Activated CD4-positive, CD25-positive, alpha-beta regulatory T cell treated with anti-CD3 and anti-CD28 coated beads, Interleukin-2, amount 50 U/mL, for 24 hours (primary cell): ENCODE data around the gene SAMD4A.

ENCODE experiments used
- ATAC-seq, 2 donors: fragments of 150-1000 bp; cut with Tn5 transposase; one replicate each; pipeline ENCODE4 v1.10.0; 2021; ENCODE audit warnings: mild to moderate bottlenecking in 1 of 2, moderate library complexity in 1 of 2

SAMD4A gene

DNA sequence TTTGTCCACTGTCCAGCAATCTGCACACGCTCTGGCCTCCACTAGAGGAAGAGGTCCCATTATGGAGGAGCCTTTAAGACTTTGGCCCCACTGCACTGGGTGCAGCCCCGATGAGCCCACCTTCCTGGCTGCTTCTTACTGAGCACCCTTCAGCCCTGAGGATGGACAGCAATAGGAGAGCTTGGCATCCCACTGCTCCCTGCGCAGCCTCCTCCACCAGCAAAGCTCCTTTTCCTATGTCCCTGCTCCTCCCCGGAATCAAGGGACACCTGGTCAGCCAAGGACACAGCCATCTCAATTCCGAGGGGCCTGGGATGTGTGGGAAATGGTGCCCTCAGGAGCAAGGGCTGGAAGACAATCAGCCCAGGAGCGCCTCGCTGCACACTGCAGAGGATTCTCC lies 241.0 kb downstream of the SAMD4A start:
- no peak for ATAC-seq

DNA sequence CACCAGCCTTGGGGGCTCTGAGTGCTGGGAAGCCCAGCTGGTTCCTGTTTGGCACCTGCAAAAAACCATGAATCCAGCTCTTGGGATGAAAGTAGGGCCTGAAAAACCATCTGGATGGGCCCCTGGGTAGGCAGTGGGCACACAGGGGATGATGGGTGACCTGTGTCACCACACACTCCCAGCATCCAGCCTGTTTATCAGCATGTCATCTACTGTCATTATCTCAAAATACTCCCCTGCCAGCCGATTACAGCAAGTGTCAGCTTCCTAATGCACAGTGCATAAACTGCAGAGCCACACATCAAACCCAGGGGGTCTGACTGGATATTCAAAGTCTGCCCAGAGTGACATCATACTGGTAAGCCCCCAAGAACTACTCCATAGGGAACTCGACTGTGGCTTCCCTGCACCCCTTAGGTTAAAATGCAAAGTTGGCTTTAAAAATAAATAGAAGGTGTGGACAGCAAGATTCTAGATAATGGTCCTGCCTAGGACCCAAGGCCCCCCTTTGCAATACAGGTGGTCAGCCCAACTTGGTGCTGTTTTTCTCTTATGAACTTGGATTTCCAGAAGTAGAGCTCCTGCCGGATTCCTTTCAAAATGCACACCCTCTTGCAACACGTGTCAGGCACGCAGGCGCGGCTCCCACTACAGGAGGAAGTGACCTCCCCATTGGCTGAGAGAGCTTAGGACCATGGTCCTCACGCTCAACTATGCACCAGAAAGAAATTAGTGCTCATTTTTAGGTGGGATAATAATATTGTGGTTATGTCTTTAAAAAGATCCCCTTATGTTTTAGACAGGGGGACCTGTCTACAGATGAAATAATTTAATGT lies 241.6 kb downstream of the SAMD4A start:
- ATAC-seq: no peak

DNA sequence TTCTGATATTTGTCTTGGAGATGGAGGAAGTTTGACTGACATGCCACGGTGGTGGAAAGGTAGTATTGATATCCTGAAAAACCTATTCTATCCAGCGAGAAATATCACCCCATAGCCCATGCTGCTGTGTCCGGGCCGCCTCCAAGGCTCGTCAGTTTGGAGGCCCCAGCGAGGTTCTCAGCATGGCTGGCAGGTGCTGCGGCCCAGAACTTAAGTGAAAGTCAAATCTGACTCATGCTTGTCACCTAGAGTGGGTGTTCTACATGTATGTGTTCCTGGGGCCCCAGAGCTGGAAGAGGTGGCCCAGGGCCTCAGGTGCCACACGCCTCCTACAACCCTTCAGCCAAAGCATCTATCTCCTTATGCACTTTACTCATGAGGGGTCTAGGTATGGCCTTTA lies 242.8 kb downstream of the SAMD4A start:
- peak in 1 of 2 donors; percentile 37 for ATAC-seq

DNA sequence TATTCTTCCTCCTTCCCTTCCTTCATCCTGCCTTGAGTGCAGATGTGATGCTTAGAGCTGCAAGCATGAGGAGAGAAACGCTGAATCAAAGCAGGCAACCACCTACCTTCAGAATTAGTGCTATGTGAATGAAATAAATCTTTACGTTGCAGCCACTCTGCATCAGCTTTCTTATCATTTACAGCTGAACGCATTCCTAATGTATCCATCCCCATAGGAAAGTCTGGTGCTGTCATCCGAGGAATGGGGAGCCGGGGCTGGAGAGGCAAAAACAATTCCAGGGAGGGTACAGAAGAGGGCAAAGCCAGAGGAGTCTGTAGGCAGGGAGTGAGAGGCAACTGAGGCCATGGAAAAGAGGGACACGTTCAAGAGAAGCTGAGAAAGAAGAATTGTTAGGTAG lies 245.7 kb downstream of the SAMD4A start:
- no peak for ATAC-seq

DNA sequence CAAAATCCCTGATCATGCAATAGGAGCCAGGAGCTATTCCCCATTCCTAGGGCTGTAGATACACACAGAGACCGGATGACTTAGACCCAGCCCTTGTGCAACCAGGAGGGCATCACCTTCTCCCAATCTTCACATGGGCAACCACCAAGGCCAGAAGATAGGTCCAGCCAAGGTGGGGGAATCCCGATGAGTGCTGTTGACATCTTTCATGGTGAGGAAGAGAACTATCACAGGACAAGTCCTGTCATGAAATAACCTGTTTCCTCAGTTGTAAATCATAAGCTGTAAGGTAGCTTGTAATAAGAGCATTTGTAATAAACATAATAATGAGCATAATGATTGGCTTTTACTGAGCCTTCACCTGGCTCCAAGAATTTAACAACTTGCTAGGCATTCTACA lies 246.2 kb downstream of the SAMD4A start:
- no peak for ATAC-seq

DNA sequence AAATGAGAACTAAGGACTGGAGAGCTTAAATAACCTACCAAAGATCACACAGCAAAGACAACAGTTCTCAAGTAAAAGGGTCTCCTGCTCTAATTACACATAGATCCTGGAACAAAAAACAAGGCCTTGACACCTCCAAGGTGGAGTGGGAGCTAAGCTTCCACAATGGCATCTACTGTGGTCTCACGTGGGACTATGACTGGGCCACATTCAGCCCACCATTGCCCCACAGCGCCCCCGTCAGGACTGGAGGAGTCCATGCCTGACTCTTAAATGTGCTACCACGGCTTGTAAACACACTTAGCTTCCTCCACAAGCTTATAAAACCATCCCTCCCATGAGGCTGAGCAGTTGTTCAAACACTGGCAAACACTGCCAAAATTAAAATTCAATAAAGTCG lies 247.1 kb downstream of the SAMD4A start:
- no peak for ATAC-seq

DNA sequence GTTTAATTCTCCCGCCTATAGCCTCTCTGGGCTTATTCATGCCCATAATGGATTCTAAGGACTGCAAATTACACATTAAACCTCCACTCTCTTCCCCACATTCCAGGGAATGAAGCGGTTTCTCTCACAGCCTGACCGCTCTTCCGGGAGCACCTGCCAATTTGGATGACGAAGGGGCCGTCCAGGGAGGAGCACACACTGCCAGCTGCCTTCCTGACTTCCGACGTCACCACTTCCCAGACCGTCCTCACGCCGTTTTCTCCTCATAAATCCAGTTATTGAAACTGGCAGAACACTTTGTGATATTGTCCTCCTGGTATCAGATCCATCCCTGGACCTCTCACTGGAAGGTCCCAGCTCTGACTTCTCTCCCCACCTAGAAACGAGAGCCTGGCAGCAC lies 248.1 kb downstream of the SAMD4A start:
- no peak for ATAC-seq

DNA sequence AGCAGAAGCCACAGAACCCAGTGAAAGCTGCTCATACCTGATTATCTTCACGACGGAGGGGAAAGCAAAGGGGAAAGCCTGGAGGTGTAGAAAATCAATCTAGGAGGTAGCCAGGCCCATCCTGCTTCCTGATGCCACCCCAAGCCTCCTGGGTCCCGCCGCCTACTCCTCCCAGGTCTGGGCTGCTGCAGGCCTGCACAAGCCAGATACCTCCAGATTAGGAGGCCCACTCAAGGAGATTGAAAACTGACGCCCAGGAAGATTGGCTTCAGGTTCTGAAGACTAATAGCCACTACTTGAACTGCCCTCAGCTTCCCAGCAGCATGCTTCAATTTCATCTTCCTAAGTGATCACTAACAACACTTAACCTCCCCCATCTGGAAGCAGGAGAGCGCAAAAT lies 248.6 kb downstream of the SAMD4A start:
- no peak for ATAC-seq

DNA sequence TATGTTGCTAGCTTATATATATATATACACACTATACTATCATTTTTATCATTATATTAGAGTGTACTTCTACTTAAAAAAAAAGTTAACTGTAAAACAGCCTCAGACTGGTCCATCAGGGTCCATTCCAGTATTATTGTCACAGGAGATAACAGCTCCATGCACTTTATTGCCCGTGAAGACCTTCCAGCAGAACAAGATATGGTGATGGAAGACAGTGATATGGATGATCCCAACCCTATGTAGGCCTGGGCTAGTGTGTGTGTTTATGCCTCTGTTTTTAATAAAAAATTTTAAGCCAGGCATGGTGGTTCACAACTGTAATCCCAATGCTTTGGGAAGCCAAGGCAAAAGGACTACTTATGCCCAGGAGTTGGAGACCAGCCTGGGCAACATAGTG lies 249.5 kb downstream of the SAMD4A start:
- ATAC-seq: no peak

DNA sequence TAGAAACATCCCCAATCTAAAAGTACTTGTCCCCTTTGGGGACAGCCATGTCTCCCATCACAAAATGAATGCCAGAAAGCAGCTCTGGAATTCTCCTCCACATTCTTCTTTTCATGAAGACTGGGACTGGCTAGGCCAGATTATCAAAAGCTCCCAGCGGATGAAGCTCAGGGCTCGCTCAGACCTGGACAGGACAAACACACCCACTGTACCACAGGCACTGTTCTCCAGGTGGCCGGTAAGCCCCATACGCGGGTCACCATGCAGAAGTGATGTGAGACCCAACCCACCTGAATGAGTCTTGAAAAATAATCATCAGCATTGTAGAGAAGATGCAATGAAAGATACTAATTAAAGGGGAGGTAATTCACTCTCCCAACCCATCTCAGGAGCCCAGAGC lies 250.6 kb downstream of the SAMD4A start:
- no peak for ATAC-seq

DNA sequence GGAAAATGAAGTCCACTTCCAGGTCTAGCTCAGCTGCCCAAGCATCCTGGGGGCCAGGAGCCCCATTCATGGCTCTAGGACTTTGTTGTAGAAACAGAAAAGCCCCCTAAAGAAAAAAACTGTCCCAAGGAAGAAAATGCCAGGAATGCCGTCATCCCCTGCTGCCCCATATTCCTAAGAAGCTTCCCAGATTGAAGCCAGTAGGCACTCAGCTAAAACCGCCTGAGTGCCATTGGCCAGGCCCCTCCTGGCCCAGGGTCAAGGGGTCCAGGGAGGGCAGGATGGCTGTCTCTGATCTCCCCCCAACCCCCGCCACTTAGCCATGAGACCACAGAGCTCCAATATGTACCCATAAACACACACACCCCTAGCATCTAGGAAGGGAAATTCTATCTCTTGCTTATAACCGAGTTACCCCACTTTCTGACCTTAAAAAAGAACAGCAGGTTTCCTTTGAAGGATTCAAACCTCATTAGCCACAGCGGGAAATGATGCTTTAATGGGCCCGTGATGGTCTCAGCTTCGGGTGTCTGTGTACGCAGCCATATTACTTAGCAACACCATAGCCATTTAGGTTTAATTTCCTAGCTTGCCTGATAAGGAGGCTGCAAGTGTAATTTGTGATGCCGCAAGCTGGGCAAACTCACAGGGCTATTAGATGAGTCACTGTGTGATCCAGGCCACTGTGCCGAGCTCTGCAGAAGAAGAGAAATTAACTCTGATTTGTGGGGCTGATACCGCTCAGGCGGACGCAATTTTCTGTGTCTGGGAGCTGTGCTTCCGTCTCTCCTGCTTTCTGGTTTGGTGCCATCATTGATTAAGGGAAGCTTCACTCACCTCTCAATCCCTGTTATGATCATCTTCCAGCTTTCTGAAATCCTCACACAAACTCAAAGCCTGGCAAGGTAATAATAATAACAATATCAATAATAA lies 251.5 kb downstream of the SAMD4A start:
- ATAC-seq: no peak

DNA sequence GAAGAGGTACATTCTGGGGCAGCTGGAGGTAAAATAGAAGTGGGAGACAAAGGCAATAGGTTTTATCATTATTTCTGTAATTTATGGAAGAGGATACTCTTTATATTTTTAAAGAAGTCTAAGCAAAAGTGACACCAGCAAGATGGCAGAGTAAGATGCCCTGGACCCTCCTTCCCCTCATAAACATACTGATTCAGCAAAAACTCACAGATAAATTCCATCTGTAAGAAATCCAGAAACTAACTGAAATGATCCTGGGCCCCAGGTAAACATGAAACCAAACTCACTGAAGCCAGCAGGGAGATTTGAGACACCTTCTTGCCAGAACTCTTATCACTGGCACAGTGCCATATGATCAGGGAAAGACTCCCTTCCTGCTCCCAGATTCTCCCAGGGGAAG lies 255.8 kb downstream of the SAMD4A start:
- ATAC-seq: no peak

DNA sequence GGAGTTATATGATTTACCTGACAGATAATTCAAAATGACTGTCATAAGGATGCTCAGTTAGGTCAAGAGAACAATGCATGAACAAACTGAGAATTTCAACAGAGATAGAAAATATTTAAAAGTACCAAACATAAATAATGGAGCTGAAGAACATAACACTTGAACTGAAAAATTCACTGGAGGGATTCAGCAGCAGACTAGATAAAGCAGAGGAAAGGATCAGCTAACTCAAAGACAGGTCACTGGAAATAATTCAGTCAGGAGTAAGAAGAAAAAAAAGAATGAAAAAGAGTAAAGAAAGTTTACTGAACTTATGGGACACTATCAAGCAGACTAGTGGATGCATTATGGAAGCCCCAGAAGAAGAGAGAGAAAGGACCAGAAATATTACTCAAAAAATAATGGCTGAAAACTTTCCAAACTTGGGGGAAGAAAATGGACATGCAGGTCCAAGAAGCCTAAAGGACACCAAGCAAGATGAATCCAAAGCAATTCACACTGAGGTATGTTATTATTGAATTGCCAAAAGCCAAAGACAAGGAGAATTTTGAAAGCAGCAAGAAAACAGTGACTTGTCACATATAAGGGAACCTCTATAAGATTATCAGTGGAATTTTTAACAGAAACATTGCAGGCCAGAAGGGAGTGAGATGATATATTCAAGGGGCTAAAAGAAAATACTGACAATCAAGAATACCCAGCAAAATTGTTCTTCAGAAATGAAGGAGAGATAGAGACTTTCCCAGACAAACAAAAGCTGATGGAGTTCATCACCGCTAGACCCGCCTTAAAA lies 257.0 kb downstream of the SAMD4A start:
- ATAC-seq: no peak

DNA sequence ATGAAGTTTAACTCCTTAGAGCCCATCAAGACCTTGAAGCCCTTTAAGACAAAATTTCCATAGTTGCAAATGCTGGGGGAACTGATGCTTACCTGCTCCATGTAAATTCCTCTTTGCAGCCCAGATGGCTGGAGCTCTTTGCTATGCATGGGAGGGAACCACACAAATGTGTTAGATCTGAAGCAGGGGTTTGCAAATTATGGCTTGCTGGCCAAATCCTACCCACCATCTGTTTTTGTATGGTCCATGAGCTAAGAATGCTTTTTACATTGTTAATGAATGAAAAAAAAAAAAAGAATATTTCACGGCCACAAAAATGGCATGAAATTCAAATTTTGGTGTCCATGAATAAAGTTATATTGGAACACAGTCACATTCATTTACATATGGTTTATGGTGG lies 261.1 kb downstream of the SAMD4A start:
- ATAC-seq: no peak

DNA sequence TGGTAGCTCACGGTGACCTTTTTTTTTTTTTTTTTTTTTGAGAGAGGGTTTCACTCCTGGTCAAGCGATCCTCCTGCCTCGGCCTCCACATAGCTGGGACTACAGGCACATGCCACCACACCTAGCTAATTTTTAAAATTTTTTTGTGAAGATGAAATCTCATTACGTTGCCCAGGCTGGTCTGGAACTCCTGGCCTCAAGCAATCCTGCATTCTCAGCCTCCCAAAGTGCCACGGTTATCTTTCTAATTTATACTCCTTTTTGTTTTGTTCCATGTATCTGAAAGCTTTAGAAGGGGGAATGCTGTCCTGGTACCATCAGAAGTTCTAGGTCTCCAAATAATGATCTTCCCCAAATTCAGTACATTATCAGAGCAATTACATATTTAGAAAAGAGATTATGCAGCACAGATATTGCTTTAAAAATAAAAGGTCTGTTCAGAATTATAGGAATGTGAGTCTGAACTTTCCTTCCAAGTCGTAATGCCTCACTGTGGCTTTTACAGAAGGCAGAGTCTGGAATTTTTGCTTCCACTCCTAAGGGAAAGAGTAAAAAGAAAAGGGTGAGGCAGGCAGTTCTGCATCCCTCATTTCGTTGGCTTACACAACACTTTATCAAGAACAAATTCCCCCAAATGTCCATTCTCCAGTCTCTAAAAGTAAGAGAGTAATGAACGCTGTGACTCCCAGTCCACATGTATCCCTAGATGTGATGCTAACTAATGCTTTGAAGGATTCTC lies 262.7 kb downstream of the SAMD4A start:
- no peak for ATAC-seq

DNA sequence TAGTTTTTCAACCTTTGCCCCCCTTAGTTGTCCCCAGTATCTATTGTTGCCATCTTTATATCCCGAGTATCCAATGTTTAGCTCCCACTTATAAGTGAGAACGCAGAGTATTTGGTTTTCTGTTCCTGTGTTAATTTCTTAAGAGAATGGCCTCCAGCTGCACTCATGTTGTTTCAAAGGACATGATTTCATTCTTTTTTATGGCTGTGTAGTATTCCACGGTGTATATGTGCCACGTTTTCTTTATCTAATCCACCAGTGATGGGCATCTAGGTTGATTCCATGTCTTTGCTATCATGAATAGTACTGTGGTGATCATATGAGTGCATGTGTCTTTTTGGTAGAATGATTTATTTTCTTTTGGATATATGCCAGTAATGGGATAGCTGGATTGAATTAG lies 263.7 kb downstream of the SAMD4A start:
- no peak for ATAC-seq

DNA sequence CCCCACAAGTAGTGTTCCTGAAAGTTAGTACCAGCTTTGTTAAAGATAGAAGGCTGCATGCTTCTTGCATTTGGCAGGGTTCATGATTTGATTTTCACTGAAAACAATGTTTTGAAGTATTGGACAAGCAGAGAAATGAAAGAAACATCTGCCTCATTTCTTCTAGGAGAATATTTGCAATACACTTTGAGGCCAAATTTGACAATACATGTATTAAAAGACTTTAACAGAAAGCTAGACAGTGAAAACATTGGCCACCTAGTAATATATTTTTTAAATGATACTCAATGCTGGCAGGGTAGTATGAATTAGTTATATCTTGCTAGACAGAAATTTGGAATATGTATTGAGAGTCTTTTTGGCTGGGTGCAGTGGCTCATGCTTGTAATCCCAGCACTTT lies 267.2 kb downstream of the SAMD4A start:
- ATAC-seq: no peak

DNA sequence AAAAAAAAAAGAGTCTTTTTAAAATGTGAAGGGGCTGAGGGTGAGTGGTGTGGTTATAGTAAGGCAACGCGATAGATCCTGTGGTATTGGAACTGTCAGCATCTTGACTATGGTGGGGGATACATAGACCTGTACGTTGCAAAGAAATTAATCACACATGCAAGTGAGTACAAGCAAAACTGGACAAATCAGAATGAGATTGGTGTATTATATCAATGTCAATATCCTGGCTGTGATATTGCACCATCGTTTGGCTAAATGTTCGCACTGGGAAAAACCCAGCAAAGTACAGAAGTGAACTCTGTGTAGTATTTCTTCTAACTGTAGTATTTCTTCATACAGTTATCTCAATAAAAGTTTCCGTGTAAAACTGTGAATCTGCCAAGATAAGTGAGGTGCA lies 267.8 kb downstream of the SAMD4A start:
- no peak for ATAC-seq

DNA sequence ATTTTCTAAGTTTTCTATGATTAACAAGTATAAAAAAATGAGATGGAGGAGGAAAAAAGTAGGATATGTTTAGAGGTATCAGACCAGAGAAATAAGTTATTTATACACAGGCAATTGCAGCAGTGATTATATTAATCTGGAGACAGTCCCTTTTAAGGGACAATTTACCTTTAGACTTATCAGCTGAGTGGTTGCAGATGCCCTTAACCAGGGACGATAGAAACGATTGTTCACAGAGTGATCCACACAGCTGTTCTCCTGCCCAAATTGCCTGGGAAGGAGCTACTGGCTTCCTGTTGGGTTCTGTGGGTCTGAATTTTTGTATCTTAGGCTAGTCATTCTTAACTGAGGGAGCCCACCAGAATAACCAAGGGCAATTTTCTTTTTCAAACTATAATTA lies 269.3 kb downstream of the SAMD4A start:
- ATAC-seq: no peak

DNA sequence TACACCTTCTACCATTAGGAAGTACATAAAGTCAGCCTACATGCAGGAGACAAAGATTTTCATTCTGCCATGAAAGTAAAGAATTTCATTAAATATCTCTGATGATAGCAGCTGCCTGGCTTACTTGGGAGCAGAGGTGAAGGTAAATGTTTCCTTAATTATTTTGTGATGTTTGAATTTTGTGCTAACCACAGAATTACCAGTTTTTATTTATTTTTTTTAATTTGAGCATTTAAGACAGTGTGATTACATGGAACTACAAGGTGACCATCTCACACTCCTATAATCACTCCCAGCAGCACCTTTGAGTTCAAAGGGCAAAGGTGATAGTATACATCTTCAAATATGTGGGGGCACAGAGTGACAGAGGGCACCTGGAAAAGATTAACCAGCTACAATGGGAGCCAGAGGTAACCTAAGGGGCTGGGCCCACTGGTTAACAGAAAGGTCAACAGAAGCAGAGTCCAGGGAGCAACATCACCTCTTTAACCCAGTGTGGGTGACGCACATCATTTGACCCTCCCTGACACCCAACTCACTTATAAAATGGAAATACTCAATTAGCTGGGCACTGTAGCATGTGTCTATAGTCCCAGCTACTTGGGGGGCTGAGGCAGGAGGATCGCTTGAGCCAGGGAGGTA lies 270.7 kb downstream of the SAMD4A start:
- no peak for ATAC-seq

DNA sequence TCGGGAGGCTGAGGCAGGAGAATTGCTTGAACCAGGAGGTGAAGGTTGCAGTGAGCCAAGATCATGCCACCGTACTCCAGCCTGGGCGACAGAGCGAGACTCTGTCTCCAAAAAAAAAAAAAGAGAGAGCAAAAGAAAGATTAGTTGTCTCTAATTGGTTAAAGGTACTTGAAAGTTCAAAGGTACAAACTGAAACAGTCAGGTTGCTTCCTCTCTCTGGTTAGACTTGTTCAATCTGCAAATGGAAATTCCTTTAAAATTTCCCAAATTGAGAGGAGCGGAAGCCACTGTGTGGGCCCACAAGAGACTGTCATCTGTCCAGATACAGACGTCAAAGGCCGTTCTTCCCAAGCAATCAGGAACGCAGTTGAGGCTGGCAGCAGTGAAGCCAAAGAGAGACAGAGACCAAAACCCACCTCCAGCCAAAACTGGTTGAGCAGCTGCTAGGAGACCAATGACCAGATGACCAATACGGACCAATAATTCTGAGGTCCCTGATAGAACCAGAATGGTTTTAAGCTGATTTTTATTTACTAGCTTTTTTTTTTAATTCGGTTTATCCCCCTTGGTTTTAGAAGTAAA lies 272.1 kb downstream of the SAMD4A start:
- ATAC-seq: no peak

DNA sequence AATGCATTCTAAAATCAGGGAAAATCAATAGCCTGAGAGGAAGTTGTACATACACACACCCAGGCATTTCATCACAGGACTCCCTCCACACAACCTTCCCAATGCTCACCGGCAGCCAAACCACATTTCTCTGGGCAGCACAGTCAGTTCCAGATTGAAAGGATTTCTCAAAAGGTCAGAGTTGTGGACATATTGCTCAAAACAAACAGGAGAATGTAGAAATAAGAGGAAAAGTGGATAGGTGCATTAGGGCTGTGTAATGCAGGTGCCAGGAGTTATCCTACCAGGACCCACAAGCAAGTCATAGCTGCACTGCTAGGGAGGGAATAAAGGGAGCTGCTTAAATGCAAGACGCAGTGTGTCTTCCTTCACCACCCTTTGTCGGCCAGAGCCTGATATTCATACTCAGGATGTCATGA lies 272.8 kb downstream of the SAMD4A start:
- no peak for ATAC-seq
